Loucy (cell line): ENCODE measurements around the gene TMEM9.

Experiments used
- H2AFZ ChIP-seq: fragments of 200-600 bp; sonication (generic); 2 replicates; pipeline ENCODE4 v1.6.0; 2016; ENCODE audit warnings: antibody characterized with exemption, mild to moderate bottlenecking, low read length, moderate library complexity
- H3F3A ChIP-seq: fragments of 200-600 bp; 2 replicates; pipeline ENCODE4 v1.6.0; 2016; ENCODE audit warnings: antibody characterized with exemption, low read depth, mild to moderate bottlenecking
- H3K27me3 ChIP-seq: fragments of 200-600 bp; sonication (generic); 2 replicates; pipeline ENCODE4 v1.6.1; 2014; ENCODE audit warnings: low read length, mild to moderate bottlenecking; ENCODE audit not compliant: insufficient read depth, poor library complexity, severe bottlenecking
- H3K36me3 ChIP-seq: fragments of 200-600 bp; sonication (generic); 2 replicates; pipeline ENCODE4 v1.6.1; 2016; ENCODE audit warnings: low read length; ENCODE audit not compliant: insufficient read depth
- H3K4me1 ChIP-seq: fragments of 200-600 bp; sonication (generic); 2 replicates; pipeline ENCODE4 v1.5.1; 2014; ENCODE audit warnings: low read length, mild to moderate bottlenecking; ENCODE audit not compliant: insufficient read depth, poor library complexity, severe bottlenecking
- H3K4me2 ChIP-seq: fragments of 200-600 bp; sonication (generic); 2 replicates; pipeline ENCODE4 v1.6.0; 2014; ENCODE audit warnings: antibody characterized with exemption, low read length, low read depth, mild to moderate bottlenecking; ENCODE audit not compliant: poor library complexity, severe bottlenecking
- H3K4me3 ChIP-seq: fragments of 200-600 bp; sonication (generic); 2 replicates; pipeline ENCODE4 v1.5.1; 2014; ENCODE audit warnings: low read length, mild to moderate bottlenecking, mixed read lengths; ENCODE audit not compliant: poor library complexity, severe bottlenecking
- H3K79me2 ChIP-seq: fragments of 200-600 bp; sonication (generic); 2 replicates; pipeline ENCODE4 v1.6.1; 2014; ENCODE audit warnings: low read length; ENCODE audit not compliant: insufficient read depth
- H3K9ac ChIP-seq: fragments of 200-600 bp; sonication (generic); 2 replicates; pipeline ENCODE4 v1.6.0; 2014; ENCODE audit warnings: mild to moderate bottlenecking, low read depth, low read length, moderate library complexity; ENCODE audit not compliant: poor library complexity, severe bottlenecking
- H3K9me2 ChIP-seq: fragments of 200-600 bp; sonication (generic); replicated peaks from 2 replicates; pipeline ENCODE4 v1.6.1; 2016; ENCODE audit warnings: low read depth, low read length, mixed read lengths
- H3K9me3 ChIP-seq: fragments of 200-600 bp; sonication (generic); 2 replicates; pipeline ENCODE4 v1.6.1; 2014; ENCODE audit warnings: mild to moderate bottlenecking, antibody characterized with exemption, low read length, low read depth; ENCODE audit not compliant: insufficient read depth
- H4K20me1 ChIP-seq: fragments of 200-600 bp; sonication (generic); 2 replicates; pipeline ENCODE4 v1.6.0; 2014; ENCODE audit warnings: antibody characterized with exemption, low read length, mild to moderate bottlenecking; ENCODE audit not compliant: insufficient read depth, poor library complexity, severe bottlenecking
- EZH2phosphoT487 ChIP-seq: fragments of 200-600 bp; IDR thresholded peaks from 2 replicates; pipeline ENCODE4 v1.6.1; 2018; ENCODE audit warnings: antibody characterized with exemption, mild to moderate bottlenecking, moderate library complexity, borderline replicate concordance
- TF ChIP-seq, protein P1 (sequence below): fragments of 200-600 bp; sonication (generic); conservative IDR thresholded peaks from 2 replicates; pipeline ENCODE4 v1.5.1; 2014; ENCODE audit warnings: mild to moderate bottlenecking, antibody characterized with exemption, low read length

Gene TMEM9

DNA sequence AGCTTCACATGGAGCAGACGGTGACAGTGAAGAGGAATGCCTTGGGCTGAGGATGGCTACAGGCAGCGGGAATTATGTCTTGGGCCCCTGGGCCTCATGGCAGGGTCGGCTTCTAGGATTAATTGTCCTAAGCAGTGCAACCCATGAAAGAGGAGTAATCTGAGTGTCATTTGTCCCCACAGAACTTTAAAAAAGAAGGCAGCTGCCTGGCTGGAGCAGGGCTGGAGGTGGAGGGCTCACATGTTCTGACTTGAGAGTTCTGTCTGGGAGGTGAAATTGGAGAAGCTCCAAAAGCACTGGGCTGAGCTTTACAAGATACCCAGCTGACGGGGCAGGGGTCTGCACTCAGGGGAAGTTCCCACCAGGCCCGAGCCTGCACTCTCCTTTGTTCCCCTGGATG is 64.7 kb downstream of the TMEM9 start:
- Histone ChIP-seq H3K79me2 (no peaks in the 10 kb centered on the region), H3K9me3 (no peaks in the 10 kb centered on the region), H3K4me3 (no peak overlapping the region), H3K36me3 (no peaks in the 10 kb centered on the region), H4K20me1 (no peaks in the 10 kb centered on the region), H2AFZ (no peak overlapping the region), H3K4me2 (no peak overlapping the region), H3K27me3 (no peaks in the 10 kb centered on the region), H3F3A (no peaks in the 10 kb centered on the region), H3K9ac (no peak overlapping the region), H3K4me1 (no peaks in the 10 kb centered on the region), H3K9me2 (no peaks in the 10 kb centered on the region)
- TF ChIP-seq, protein P1, sequence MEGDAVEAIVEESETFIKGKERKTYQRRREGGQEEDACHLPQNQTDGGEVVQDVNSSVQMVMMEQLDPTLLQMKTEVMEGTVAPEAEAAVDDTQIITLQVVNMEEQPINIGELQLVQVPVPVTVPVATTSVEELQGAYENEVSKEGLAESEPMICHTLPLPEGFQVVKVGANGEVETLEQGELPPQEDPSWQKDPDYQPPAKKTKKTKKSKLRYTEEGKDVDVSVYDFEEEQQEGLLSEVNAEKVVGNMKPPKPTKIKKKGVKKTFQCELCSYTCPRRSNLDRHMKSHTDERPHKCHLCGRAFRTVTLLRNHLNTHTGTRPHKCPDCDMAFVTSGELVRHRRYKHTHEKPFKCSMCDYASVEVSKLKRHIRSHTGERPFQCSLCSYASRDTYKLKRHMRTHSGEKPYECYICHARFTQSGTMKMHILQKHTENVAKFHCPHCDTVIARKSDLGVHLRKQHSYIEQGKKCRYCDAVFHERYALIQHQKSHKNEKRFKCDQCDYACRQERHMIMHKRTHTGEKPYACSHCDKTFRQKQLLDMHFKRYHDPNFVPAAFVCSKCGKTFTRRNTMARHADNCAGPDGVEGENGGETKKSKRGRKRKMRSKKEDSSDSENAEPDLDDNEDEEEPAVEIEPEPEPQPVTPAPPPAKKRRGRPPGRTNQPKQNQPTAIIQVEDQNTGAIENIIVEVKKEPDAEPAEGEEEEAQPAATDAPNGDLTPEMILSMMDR: no peak
- no peak for TF ChIP-seq EZH2phosphoT487

DNA sequence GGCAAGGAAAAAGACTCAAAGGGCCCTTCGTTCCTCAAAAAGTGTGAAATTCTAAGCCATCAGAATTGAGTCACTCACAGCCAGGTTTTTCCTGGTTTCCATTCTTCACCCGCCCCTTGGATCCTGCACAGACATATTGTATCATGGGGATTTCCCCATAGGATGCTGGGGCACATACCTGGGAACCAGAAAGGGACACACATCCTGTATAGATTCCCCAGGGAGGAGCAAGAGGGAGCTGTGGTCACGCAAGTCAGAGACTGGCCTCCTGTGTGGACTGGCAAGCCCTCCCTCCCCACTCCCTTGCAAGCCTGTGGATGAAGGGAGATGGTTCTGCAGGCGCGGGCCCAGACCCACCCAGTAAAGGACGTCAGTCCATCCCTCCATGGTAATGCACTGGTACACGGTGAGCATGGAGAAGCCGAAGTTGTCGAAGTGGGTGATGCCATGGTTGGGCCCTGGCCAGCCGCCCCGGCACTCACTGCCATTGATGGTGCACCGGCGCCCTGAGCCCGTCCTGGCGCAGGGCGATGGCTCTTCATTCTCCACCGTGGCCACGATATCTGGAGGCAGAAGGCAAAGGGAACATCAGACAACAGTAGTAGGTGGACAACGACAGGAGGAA is 65.3 kb downstream of the TMEM9 start:
- no peaks in the 10 kb centered on the region for H3F3A ChIP-seq
- no peaks in the 10 kb centered on the region for H3K4me1 ChIP-seq
- H3K27me3 ChIP-seq: no peaks in the 10 kb centered on the region
- no peak overlapping the region for H3K4me3 ChIP-seq
- H3K4me2 ChIP-seq: no peak overlapping the region
- no peaks in the 10 kb centered on the region for H3K36me3 ChIP-seq
- H3K9me2 ChIP-seq: no peaks in the 10 kb centered on the region
- H4K20me1 ChIP-seq: no peaks in the 10 kb centered on the region
- no peaks in the 10 kb centered on the region for H3K9me3 ChIP-seq
- no peaks in the 10 kb centered on the region for H3K79me2 ChIP-seq
- H3K9ac ChIP-seq: no peak overlapping the region
- TF ChIP-seq, protein P1: no peak
- no peak for TF ChIP-seq EZH2phosphoT487
- H2AFZ ChIP-seq: no peak overlapping the region

DNA sequence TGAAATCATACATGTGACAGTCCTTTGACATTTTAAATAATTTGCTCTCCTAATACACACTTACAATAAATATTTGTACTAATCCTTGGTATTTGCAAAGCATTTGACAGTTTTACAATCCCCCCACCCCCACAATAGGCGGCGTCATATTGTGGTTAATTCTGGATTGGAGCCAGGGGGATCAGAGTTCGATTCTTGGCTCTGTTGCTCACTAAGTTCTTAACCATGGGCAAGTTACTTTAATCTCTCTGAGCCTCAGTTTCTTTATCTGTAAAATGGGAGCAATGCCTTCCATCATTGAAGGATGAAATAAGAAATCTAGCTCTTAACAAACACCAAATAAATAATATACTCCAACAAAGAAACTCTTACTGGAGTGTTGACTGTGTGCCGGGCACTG is 65.9 kb downstream of the TMEM9 start:
- Histone ChIP-seq H3K9ac (no peak overlapping the region), H3K79me2 (no peaks in the 10 kb centered on the region), H3K9me3 (no peaks in the 10 kb centered on the region), H3K4me2 (no peak overlapping the region), H3K4me3 (no peak overlapping the region), H4K20me1 (no peaks in the 10 kb centered on the region), H3K9me2 (no peaks in the 10 kb centered on the region), H3F3A (no peaks in the 10 kb centered on the region), H2AFZ (no peak overlapping the region), H3K27me3 (no peaks in the 10 kb centered on the region), H3K36me3 (no peaks in the 10 kb centered on the region), H3K4me1 (no peaks in the 10 kb centered on the region)
- TF ChIP-seq, protein P1: no peak
- TF ChIP-seq EZH2phosphoT487: no peak
